ENCODE results near the gene REPIN1.
A peak's percentile ranks its signal among the peaks of the same experiment; 100 is the strongest.

The REPIN1 gene

GRCh38 chr7:150383710-150384397 is 15.2 kb downstream of the REPIN1 start:
- Histone ChIP-seq H3K36me3 (ENCODE audit: control insufficient read depth in 2 of 2, insufficient read depth in 1 of 2, low read length in 2 of 2) (peaks cover 0 to 10% of the 10 kb centered on the region in 2 experiments; a peak in 1 of 3 replicates), H3K27ac (ENCODE audit: extremely low read depth, low read depth, low read length) (no peak overlapping the region), H3K4me1 (ENCODE audit: control insufficient read depth, insufficient read depth, low read length) (no peaks in the 10 kb centered on the region), H3K9me3 (ENCODE audit: control insufficient read depth, insufficient read depth, low read depth, low read length) (no peaks in the 10 kb centered on the region), H3K4me3 (ENCODE audit: low read depth, low read length) (no peak overlapping the region)
- POLR2A ChIA-PET = no interaction called here
- TF ChIP-seq ZIC2 (tag by site-specific recombination; IDR thresholded peaks at IDR 0.05) (peak; percentile 32; the same call in 1 of the 2 replicates), SCRT2 (tag by site-specific recombination; IDR thresholded peaks at IDR 0.05) (0 out of 2 replicates have a peak, but pooled peaks have one; percentile 17), EGR2 (tag by site-specific recombination; IDR thresholded peaks at IDR 0.05; ENCODE audit: low read depth) (0 out of 2 replicates have a peak, but pooled peaks have one; percentile 15), ZNF747 (tag by site-specific recombination; IDR thresholded peaks at IDR 0.05) (no peak)
- CTCF ChIA-PET = interaction anchor here (0.6 kb wide), 1 partner anchor 38 kb away, joined by 3 read pairs; no protein-coding TSS in a partner anchor

GRCh38 chr7:150384406-150385301 is 16.0 kb downstream of the REPIN1 start:
- Histone ChIP-seq H3K36me3 (ENCODE audit: control insufficient read depth in 2 of 2, insufficient read depth in 1 of 2, low read length in 2 of 2) (peaks cover 0 to 17% of the 10 kb centered on the region in 2 experiments; a peak in 1 of 3 replicates), H3K4me3 (ENCODE audit: low read depth, low read length) (no peak overlapping the region), H3K4me1 (ENCODE audit: control insufficient read depth, insufficient read depth, low read length) (no peaks in the 10 kb centered on the region), H3K27ac (ENCODE audit: extremely low read depth, low read depth, low read length) (no peak overlapping the region), H3K9me3 (ENCODE audit: control insufficient read depth, insufficient read depth, low read depth, low read length) (no peaks in the 10 kb centered on the region)
- TF ChIP-seq ZNF626 (tag by site-specific recombination; IDR thresholded peaks at IDR 0.05) (no peak), ZBTB44 (tag by site-specific recombination; IDR thresholded peaks at IDR 0.05) (no peak), SETDB1 (IDR thresholded peaks at IDR 0.05; ENCODE audit: insufficient read length, low read length) (no peak), ZNF639 (tag by site-specific recombination; IDR thresholded peaks at IDR 0.05) (no peak), TRIM28 (IDR thresholded peaks at IDR 0.05; ENCODE audit: borderline replicate concordance, low read length) (no peak), ZBTB17 (tag by site-specific recombination; IDR thresholded peaks at IDR 0.05) (no peak), GLIS2 (tag by site-specific recombination; IDR thresholded peaks at IDR 0.05) (no peak), ZBTB21 (tag by site-specific recombination; IDR thresholded peaks at IDR 0.05) (no peak)
- ChIA-PET POLR2A (interaction anchor here (1.3 kb wide), 1 partner anchor 16 kb away, joined by 4 read pairs; the partner anchor contains the start of gene REPIN1), CTCF (interaction anchor here (0.6 kb wide), 1 partner anchor 37 kb away, joined by 3 read pairs; no protein-coding TSS in a partner anchor)

- POLR2A ChIA-PET = interaction anchor here (1.3 kb wide), 1 partner anchor 17 kb away, joined by 4 read pairs; the partner anchor contains the start of gene REPIN1
- H3K4me3 ChIP-seq (ENCODE audit: low read depth, low read length) = no peak overlapping the region
- no peaks in the 10 kb centered on the region for H3K4me1 ChIP-seq (ENCODE audit: control insufficient read depth, insufficient read depth, low read length)
- peaks cover 0 to 20% of the 10 kb centered on the region in 2 experiments; a peak in 1 of 3 replicates for H3K36me3 ChIP-seq (ENCODE audit: control insufficient read depth in 2 of 2, insufficient read depth in 1 of 2, low read length in 2 of 2)
- no peaks in the 10 kb centered on the region for H3K9me3 ChIP-seq (ENCODE audit: control insufficient read depth, insufficient read depth, low read depth, low read length)
- CTCF ChIA-PET = interaction anchor here (0.6 kb wide), 1 partner anchor 1030 kb away, joined by 3 read pairs; no protein-coding TSS in a partner anchor
- H3K27ac ChIP-seq (ENCODE audit: extremely low read depth, low read depth, low read length) = no peak overlapping the region
- no peak for TF ChIP-seq ZNF791 (tag by site-specific recombination; IDR thresholded peaks at IDR 0.05)
- TF ChIP-seq ZNF777 (tag by site-specific recombination; IDR thresholded peaks at IDR 0.05; ENCODE audit: borderline replicate concordance) = no peak
- no peak for TF ChIP-seq ZNF362 (tag by site-specific recombination; IDR thresholded peaks at IDR 0.05)
- TF ChIP-seq PRDM1 (tag by site-specific recombination; IDR thresholded peaks at IDR 0.05) = no peak
- TF ChIP-seq ZNF843 (tag by site-specific recombination; IDR thresholded peaks at IDR 0.05) = no peak
- TF ChIP-seq ZIC2 (tag by site-specific recombination; IDR thresholded peaks at IDR 0.05) = no peak
- TF ChIP-seq ZNF510 (tag by site-specific recombination; IDR thresholded peaks at IDR 0.05; ENCODE audit: insufficient replicate concordance) = no peak
- no peak for TF ChIP-seq GLIS1 (tag by site-specific recombination; IDR thresholded peaks at IDR 0.05)
- no peak for TF ChIP-seq YY2 (tag by site-specific recombination; IDR thresholded peaks at IDR 0.05)
- no peak for TF ChIP-seq PRDM10 (tag by site-specific recombination; IDR thresholded peaks at IDR 0.05)
Measured at GRCh38 chr7:150385302-150385723, 16.7 kb downstream of the REPIN1 start.
